ENCODE measurements around the gene KRTCAP2. TPM values are rescaled to one million over a fixed set of nuclear protein-coding genes. Genes with fewer than 3 reads are reported as not detected.

The KRTCAP2 gene
- total RNA-seq, 2 donors from 2014 or later, result 106 to 112 TPM

GRCh38 chr1:155179112-155180031 is 6.3 kb upstream of the KRTCAP2 start:
- Histone ChIP-seq H3K36me3 (no peaks in the 10 kb centered on the region), H3K27ac (no peak overlapping the region), H3K9me3 (no peaks in the 10 kb centered on the region), H3K4me3 (no peak overlapping the region), H3K27me3 (replicated peaks; ENCODE audit: insufficient read depth) (no peaks in the 10 kb centered on the region), H3K4me1 (ENCODE audit: control insufficient read depth in 1 of 2, low read depth in 2 of 2) (peaks cover 4 to 12% of the 10 kb centered on the region in 2 donors)
- TF ChIP-seq, protein P1, sequence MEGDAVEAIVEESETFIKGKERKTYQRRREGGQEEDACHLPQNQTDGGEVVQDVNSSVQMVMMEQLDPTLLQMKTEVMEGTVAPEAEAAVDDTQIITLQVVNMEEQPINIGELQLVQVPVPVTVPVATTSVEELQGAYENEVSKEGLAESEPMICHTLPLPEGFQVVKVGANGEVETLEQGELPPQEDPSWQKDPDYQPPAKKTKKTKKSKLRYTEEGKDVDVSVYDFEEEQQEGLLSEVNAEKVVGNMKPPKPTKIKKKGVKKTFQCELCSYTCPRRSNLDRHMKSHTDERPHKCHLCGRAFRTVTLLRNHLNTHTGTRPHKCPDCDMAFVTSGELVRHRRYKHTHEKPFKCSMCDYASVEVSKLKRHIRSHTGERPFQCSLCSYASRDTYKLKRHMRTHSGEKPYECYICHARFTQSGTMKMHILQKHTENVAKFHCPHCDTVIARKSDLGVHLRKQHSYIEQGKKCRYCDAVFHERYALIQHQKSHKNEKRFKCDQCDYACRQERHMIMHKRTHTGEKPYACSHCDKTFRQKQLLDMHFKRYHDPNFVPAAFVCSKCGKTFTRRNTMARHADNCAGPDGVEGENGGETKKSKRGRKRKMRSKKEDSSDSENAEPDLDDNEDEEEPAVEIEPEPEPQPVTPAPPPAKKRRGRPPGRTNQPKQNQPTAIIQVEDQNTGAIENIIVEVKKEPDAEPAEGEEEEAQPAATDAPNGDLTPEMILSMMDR (IDR thresholded peaks at IDR 0.05), result no peak
- no peak for ATAC-seq (ENCODE audit: insufficient number of reproducible peaks, low FRiP score, low read depth)
- no peak for DNase-seq (ENCODE audit: low spot score)

DNA sequence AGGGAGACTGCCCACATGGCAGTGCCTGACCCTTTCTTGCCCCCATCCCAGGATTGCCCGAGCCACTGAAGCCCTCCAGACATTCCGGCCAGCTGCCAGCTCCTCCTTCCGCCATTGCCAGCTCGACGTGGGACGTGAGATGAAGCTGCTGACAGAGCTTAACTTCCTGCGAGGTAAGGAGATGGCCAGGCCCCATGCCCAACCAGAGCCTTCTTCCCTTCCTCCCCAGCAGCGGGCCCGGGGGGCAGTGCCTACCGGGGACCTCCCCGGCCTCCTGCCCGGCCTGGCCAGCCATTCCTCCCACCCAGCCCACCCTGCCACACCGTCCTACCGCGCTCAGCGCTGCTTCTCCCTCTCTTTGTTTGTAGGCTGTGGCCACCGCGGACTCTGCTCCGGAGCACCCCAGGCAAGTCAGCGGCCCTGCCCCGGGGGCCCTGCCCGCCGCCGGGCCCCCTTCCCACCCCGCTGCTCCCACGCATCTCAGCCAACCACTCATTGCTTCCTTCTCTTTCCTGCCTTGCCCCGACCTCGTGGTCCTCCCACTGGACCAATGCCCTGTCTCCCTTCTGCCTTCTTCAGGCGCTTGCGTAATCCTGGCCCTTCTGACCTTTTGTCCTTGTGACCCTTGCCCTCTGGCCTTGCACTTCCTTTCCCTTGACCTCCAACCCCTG is 5.5 kb upstream of the KRTCAP2 start:
- Histone ChIP-seq H3K27ac (no peak overlapping the region), H3K4me1 (ENCODE audit: control insufficient read depth in 1 of 2, low read depth in 2 of 2) (peaks cover 4 to 20% of the 10 kb centered on the region in 2 donors), H3K4me3 (no peak overlapping the region), H3K9me3 (no peaks in the 10 kb centered on the region), H3K36me3 (no peaks in the 10 kb centered on the region), H3K27me3 (replicated peaks; ENCODE audit: insufficient read depth) (no peaks in the 10 kb centered on the region)
- no peak for DNase-seq (ENCODE audit: low spot score)
- ATAC-seq (ENCODE audit: insufficient number of reproducible peaks, low FRiP score, low read depth), result no peak
- TF ChIP-seq, protein P1 (IDR thresholded peaks at IDR 0.05), result no peak

GRCh38 chr1:155177918-155178281 is 4.8 kb upstream of the KRTCAP2 start:
- no peak for DNase-seq (ENCODE audit: low spot score)
- Histone ChIP-seq H3K27me3 (replicated peaks; ENCODE audit: insufficient read depth) (no peaks in the 10 kb centered on the region), H3K27ac (no peak overlapping the region)

DNA sequence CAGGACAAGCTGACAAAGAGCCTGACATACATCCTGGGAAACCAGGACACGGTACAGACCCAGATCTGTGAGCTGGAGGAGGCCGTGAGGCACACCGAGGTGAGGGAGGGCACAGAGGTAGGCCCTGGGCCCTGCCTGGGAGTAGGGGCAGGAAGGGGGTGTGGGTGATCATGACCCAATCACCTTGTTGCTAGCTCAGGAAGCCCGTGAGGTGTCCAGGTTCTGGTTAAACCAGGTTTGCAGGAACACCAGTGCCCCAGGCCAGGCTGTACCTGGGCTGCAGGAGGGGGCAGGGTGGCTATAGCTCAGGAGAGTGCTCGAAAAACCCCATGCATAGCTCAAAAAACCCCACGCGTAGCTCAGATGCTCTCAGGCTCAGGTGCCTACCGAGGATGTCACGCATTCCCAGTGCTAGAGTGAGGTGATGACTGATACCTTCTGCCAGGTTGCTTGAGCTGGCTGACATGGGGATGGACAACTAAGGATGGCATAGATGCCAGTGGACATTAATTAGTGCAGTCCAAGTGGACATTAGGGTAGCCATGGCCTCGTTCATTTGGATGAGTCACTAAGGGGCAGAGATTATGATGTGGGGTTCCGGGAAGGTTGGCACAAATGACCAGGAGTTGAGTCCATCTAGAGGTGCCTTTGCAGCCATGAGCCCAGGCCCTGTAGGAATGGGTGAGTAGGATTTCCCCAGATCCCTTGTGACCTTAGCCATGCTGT is 4.3 kb upstream of the KRTCAP2 start:
- DNase-seq (ENCODE audit: low spot score), result no peak
- TF ChIP-seq, protein P1 (IDR thresholded peaks at IDR 0.05), result no peak
- H3K36me3 ChIP-seq, result no peaks in the 10 kb centered on the region
- no peak overlapping the region for H3K4me3 ChIP-seq
- H3K27me3 ChIP-seq (replicated peaks; ENCODE audit: insufficient read depth), result no peaks in the 10 kb centered on the region
- H3K27ac ChIP-seq, result no peak overlapping the region
- ATAC-seq (ENCODE audit: insufficient number of reproducible peaks, low FRiP score, low read depth), result no peak
- peaks cover 5 to 26% of the 10 kb centered on the region in 2 donors for H3K4me1 ChIP-seq (ENCODE audit: control insufficient read depth in 1 of 2, low read depth in 2 of 2)
- H3K9me3 ChIP-seq, result no peaks in the 10 kb centered on the region

More at GRCh38 chr1:155177918-155178281, 4.8 kb upstream of the KRTCAP2 start:
- no peak for ATAC-seq (ENCODE audit: insufficient number of reproducible peaks, low FRiP score, low read depth)
- TF ChIP-seq, protein P1 (IDR thresholded peaks at IDR 0.05), result no peak
- H3K4me1 ChIP-seq (ENCODE audit: control insufficient read depth in 1 of 2, low read depth in 2 of 2), result peaks cover 4 to 23% of the 10 kb centered on the region in 2 donors
- no peak overlapping the region for H3K4me3 ChIP-seq
- H3K36me3 ChIP-seq, result no peaks in the 10 kb centered on the region
- no peaks in the 10 kb centered on the region for H3K9me3 ChIP-seq

Measured in thoracic aorta (tissue), 2 donors.